Measurements from ENCODE around the gene PPP6R2. TPM values are rescaled to one million over a fixed set of nuclear protein-coding genes. Genes with fewer than 3 reads are reported as not detected.

Gene PPP6R2
- polyA plus RNA-seq, 3 donors = 9.1 to 74.5 (median 10.3) TPM

- no peaks in the 10 kb centered on the region for H3K9me3 ChIP-seq (replicated peaks in 1 of 2; ENCODE audit: control insufficient read depth in 1 of 2, insufficient read depth in 1 of 2, low read length in 2 of 2)
- H2AFZ ChIP-seq (ENCODE audit: insufficient read depth, low read depth, low read length, poor library complexity, severe bottlenecking) = no peak overlapping the region
- peak overlapping the region in 5 of 7 donors; percentile 11 to 68 (median 45) for H3K27ac Mint-ChIP-seq
- H3K4me2 ChIP-seq (replicated peaks; ENCODE audit: extremely low read depth, low read length, poor library complexity, severe bottlenecking) = no peak overlapping the region
- no peak for DNase-seq
- intact Hi-C loops (cut with micrococcal nuclease) = no loop called here
- no peaks in the 10 kb centered on the region for H3K27me3 ChIP-seq (ENCODE audit: control insufficient read depth in 2 of 2, insufficient read depth in 2 of 2, low read length in 2 of 2)
- peaks cover 26 to 28% of the 10 kb centered on the region in 2 donors for H3K36me3 ChIP-seq (replicated peaks in 1 of 2; ENCODE audit: control insufficient read depth in 1 of 2, insufficient read depth in 2 of 2, low read length in 2 of 2)
- peaks cover 66% of the 10 kb centered on the region for H3K4me1 Mint-ChIP-seq
- H4K20me1 ChIP-seq (ENCODE audit: insufficient read depth, low read length) = peaks cover 100% of the 10 kb centered on the region
- peaks cover 0 to 3% (median 0%) of the 10 kb centered on the region in 3 donors for H3K27me3 Mint-ChIP-seq (ENCODE audit: low read depth in 3 of 3)
- H3K4me1 ChIP-seq (ENCODE audit: control insufficient read depth in 1 of 2, insufficient read depth in 2 of 2, low read length in 2 of 2) = peaks cover 60 to 90% of the 10 kb centered on the region in 2 donors
- TF ChIP-seq, protein P1, sequence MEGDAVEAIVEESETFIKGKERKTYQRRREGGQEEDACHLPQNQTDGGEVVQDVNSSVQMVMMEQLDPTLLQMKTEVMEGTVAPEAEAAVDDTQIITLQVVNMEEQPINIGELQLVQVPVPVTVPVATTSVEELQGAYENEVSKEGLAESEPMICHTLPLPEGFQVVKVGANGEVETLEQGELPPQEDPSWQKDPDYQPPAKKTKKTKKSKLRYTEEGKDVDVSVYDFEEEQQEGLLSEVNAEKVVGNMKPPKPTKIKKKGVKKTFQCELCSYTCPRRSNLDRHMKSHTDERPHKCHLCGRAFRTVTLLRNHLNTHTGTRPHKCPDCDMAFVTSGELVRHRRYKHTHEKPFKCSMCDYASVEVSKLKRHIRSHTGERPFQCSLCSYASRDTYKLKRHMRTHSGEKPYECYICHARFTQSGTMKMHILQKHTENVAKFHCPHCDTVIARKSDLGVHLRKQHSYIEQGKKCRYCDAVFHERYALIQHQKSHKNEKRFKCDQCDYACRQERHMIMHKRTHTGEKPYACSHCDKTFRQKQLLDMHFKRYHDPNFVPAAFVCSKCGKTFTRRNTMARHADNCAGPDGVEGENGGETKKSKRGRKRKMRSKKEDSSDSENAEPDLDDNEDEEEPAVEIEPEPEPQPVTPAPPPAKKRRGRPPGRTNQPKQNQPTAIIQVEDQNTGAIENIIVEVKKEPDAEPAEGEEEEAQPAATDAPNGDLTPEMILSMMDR (IDR thresholded peaks at IDR 0.05) = no peak
- H3K79me2 ChIP-seq (ENCODE audit: insufficient read depth, low read length) = peaks cover 100% of the 10 kb centered on the region
- no peak overlapping the region for H3K4me3 Mint-ChIP-seq
- H3K9ac ChIP-seq (ENCODE audit: insufficient read depth, low read length, poor library complexity, severe bottlenecking) = no peak overlapping the region
- H3K36me3 Mint-ChIP-seq = peaks cover 25 to 52% of the 10 kb centered on the region in 2 donors
- H3K4me3 ChIP-seq (replicated peaks in 1 of 3; ENCODE audit: low read depth in 2 of 3, low read length in 3 of 3) = no peak overlapping the region
- H3K9me3 Mint-ChIP-seq = no peaks in the 10 kb centered on the region
- 90% methylated on average over 27 of the region's 29 CpGs for WGBS (ENCODE audit: insufficient coverage)
- H3K27ac ChIP-seq (ENCODE audit: low read depth in 1 of 2, low read length in 2 of 2) = no peak overlapping the region
Measured at GRCh38 chr22:50296658-50297490, 46.3 kb upstream of the PPP6R2 start.

DNA sequence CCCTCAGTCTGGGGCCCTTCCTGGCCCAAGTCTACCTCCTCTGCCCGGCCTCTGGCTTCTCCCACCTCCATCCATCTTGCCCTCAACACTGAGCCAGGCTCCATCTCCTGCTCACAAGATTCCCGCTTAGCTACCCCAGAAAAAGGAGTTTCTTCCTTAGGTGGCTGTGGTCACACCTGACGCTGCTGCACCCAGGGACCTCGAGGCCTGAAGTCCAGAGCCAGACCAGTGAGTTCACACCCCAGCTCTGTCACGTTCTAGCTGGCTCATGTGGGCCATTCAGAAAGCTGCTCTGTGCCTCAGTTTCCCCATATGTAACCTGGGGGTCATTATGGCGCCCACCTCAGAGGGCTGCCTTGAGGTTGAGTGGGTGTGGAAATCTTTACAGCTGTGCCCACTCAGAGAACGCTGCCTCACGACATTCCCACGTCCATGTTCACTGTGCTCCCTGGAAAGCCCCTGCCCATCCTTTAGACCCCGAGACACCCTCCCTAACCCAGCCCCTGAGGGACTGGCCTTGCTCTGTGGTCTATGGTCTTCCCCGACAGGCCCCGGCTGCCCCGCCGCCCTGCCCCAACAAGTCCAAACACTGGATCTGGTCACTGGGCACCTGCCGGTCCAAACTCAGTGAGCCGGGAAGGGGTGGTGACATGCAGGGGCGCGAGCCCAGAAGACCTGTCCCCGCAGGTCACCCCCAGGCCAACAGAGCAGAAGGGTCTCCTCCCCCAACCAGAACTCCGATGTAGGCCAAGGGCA, 45.4 kb upstream of the PPP6R2 start:
- no peaks in the 10 kb centered on the region for H3K9me3 Mint-ChIP-seq
- Histone ChIP-seq H3K36me3 (replicated peaks in 1 of 2; ENCODE audit: control insufficient read depth in 1 of 2, insufficient read depth in 2 of 2, low read length in 2 of 2) (peaks cover 23 to 26% of the 10 kb centered on the region in 2 donors), H3K27ac (ENCODE audit: low read depth in 1 of 2, low read length in 2 of 2) (no peak overlapping the region), H3K4me1 (ENCODE audit: control insufficient read depth in 1 of 2, insufficient read depth in 2 of 2, low read length in 2 of 2) (peaks cover 63 to 93% of the 10 kb centered on the region in 2 donors), H3K9ac (ENCODE audit: insufficient read depth, low read length, poor library complexity, severe bottlenecking) (no peak overlapping the region), H3K4me3 (replicated peaks in 1 of 3; ENCODE audit: low read depth in 2 of 3, low read length in 3 of 3) (no peak overlapping the region), H3K4me2 (replicated peaks; ENCODE audit: extremely low read depth, low read length, poor library complexity, severe bottlenecking) (no peak overlapping the region), H3K9me3 (replicated peaks in 1 of 2; ENCODE audit: control insufficient read depth in 1 of 2, insufficient read depth in 1 of 2, low read length in 2 of 2) (no peaks in the 10 kb centered on the region), H4K20me1 (ENCODE audit: insufficient read depth, low read length) (peaks cover 100% of the 10 kb centered on the region), H2AFZ (ENCODE audit: insufficient read depth, low read depth, low read length, poor library complexity, severe bottlenecking) (no peak overlapping the region), H3K79me2 (ENCODE audit: insufficient read depth, low read length) (peaks cover 100% of the 10 kb centered on the region), H3K27me3 (ENCODE audit: control insufficient read depth in 2 of 2, insufficient read depth in 2 of 2, low read length in 2 of 2) (no peaks in the 10 kb centered on the region)
- 96% methylated on average over 16 of the region's 20 CpGs for WGBS (ENCODE audit: insufficient coverage)
- H3K4me3 Mint-ChIP-seq = no peak overlapping the region
- H3K27ac Mint-ChIP-seq = peak overlapping the region in 5 of 7 donors; percentile 11 to 68 (median 57)
- no peak for DNase-seq
- H3K27me3 Mint-ChIP-seq (ENCODE audit: low read depth in 3 of 3) = peaks cover 0 to 2% (median 0%) of the 10 kb centered on the region in 3 donors
- H3K36me3 Mint-ChIP-seq = peaks cover 21 to 50% of the 10 kb centered on the region in 2 donors
- intact Hi-C loops (cut with micrococcal nuclease) = no loop called here
- TF ChIP-seq, protein P1 (IDR thresholded peaks at IDR 0.05) = no peak
- H3K4me1 Mint-ChIP-seq = peaks cover 66% of the 10 kb centered on the region
